ENCODE data around the gene DLGAP4. TPM values are rescaled to one million over a fixed set of nuclear protein-coding genes. Genes with fewer than 3 reads are reported as not detected.

Gene DLGAP4
- polyA plus RNA-seq, 4 donors: 24.3 to 37.9 (median 28.3) TPM

GRCh38 chr20:36439040-36439730 lies 133.0 kb downstream of the DLGAP4 start:
- no peaks in the 10 kb centered on the region for H3K4me1 ChIP-seq (ENCODE audit: control insufficient read depth in 3 of 3, insufficient read depth in 2 of 3, low read depth in 1 of 3, low read length in 2 of 3)
- H3K27me3 ChIP-seq (ENCODE audit: control insufficient read depth in 3 of 3, insufficient read depth in 3 of 3, low read length in 3 of 3): peaks cover 0 to 19% (median 0%) of the 10 kb centered on the region in 3 donors
- DNase-seq (peak; percentile 41 to 60), FAIRE-seq (no peak)
- 23 to 30% (median 24%) methylated on average over 9 of the region's 9 CpGs for WGBS, 3 donors
- no peaks in the 10 kb centered on the region for H3K9me3 ChIP-seq (ENCODE audit: control insufficient read depth in 2 of 2, insufficient read depth in 1 of 2, low read depth in 1 of 2, low read length in 1 of 2)
- no peaks in the 10 kb centered on the region for H3K36me3 ChIP-seq (ENCODE audit: control insufficient read depth in 3 of 3, insufficient read depth in 2 of 3, low read depth in 1 of 3, low read length in 3 of 3)
- no peak overlapping the region for H3K27ac ChIP-seq (ENCODE audit: low read depth in 1 of 3, low read length in 2 of 3)
- no peak overlapping the region for H3K4me3 ChIP-seq (ENCODE audit: low read depth in 1 of 3, low read length in 3 of 3)

GRCh38 chr20:36439731-36440072 lies 133.6 kb downstream of the DLGAP4 start:
- no peak for DNase-seq
- Histone ChIP-seq H3K27ac (ENCODE audit: low read depth in 1 of 3, low read length in 2 of 3) (no peak overlapping the region), H3K4me3 (ENCODE audit: low read depth in 1 of 3, low read length in 3 of 3) (no peak overlapping the region), H3K27me3 (ENCODE audit: control insufficient read depth in 3 of 3, insufficient read depth in 3 of 3, low read length in 3 of 3) (peaks cover 0 to 19% (median 0%) of the 10 kb centered on the region in 3 donors), H3K9me3 (ENCODE audit: control insufficient read depth in 2 of 2, insufficient read depth in 1 of 2, low read depth in 1 of 2, low read length in 1 of 2) (no peaks in the 10 kb centered on the region), H3K36me3 (ENCODE audit: control insufficient read depth in 3 of 3, insufficient read depth in 2 of 3, low read depth in 1 of 3, low read length in 3 of 3) (no peaks in the 10 kb centered on the region), H3K4me1 (ENCODE audit: control insufficient read depth in 3 of 3, insufficient read depth in 2 of 3, low read depth in 1 of 3, low read length in 2 of 3) (no peaks in the 10 kb centered on the region)
- 37 to 39% (median 38%) methylated on average over 7 of the region's 7 CpGs for WGBS, 3 donors
- FAIRE-seq: no peak

GRCh38 chr20:36440370-36441026 lies 134.4 kb downstream of the DLGAP4 start:
- H3K36me3 ChIP-seq (ENCODE audit: control insufficient read depth in 3 of 3, insufficient read depth in 2 of 3, low read depth in 1 of 3, low read length in 3 of 3): no peaks in the 10 kb centered on the region
- no peak for FAIRE-seq

GRCh38 chr20:36441027-36441414 lies 134.9 kb downstream of the DLGAP4 start:
- DNase-seq (no peak), FAIRE-seq (no peak)
- WGBS, 3 donors: 42 to 48% (median 43%) methylated on average over 5 of the region's 5 CpGs

More at GRCh38 chr20:36440370-36441026, 134.4 kb downstream of the DLGAP4 start:
- Histone ChIP-seq H3K4me1 (ENCODE audit: control insufficient read depth in 3 of 3, insufficient read depth in 2 of 3, low read depth in 1 of 3, low read length in 2 of 3) (no peaks in the 10 kb centered on the region), H3K27me3 (ENCODE audit: control insufficient read depth in 3 of 3, insufficient read depth in 3 of 3, low read length in 3 of 3) (peaks cover 0 to 19% (median 0%) of the 10 kb centered on the region in 3 donors), H3K9me3 (ENCODE audit: control insufficient read depth in 2 of 2, insufficient read depth in 1 of 2, low read depth in 1 of 2, low read length in 1 of 2) (no peaks in the 10 kb centered on the region), H3K27ac (ENCODE audit: low read depth in 1 of 3, low read length in 2 of 3) (no peak overlapping the region), H3K4me3 (ENCODE audit: low read depth in 1 of 3, low read length in 3 of 3) (no peak overlapping the region)
- DNase-seq: no peak
- 72 to 78% (median 77%) methylated on average over 10 to 11 of the region's 11 CpGs for WGBS, 3 donors

GRCh38 chr20:36441416-36441815 lies 135.3 kb downstream of the DLGAP4 start:
- H3K9me3 ChIP-seq (ENCODE audit: control insufficient read depth in 2 of 2, insufficient read depth in 1 of 2, low read depth in 1 of 2, low read length in 1 of 2): no peaks in the 10 kb centered on the region
- H3K27ac ChIP-seq (ENCODE audit: low read depth in 1 of 3, low read length in 2 of 3): no peak overlapping the region
- DNase-seq: no peak
- no peak overlapping the region for H3K4me3 ChIP-seq (ENCODE audit: low read depth in 1 of 3, low read length in 3 of 3)
- FAIRE-seq: no peak
- no peaks in the 10 kb centered on the region for H3K36me3 ChIP-seq (ENCODE audit: control insufficient read depth in 3 of 3, insufficient read depth in 2 of 3, low read depth in 1 of 3, low read length in 3 of 3)
- H3K4me1 ChIP-seq (ENCODE audit: control insufficient read depth in 3 of 3, insufficient read depth in 2 of 3, low read depth in 1 of 3, low read length in 2 of 3): no peaks in the 10 kb centered on the region
- H3K27me3 ChIP-seq (ENCODE audit: control insufficient read depth in 3 of 3, insufficient read depth in 3 of 3, low read length in 3 of 3): peaks cover 0 to 10% (median 0%) of the 10 kb centered on the region in 3 donors
- WGBS, 3 donors: 66 to 70% (median 69%) methylated on average over 7 of the region's 7 CpGs

More at GRCh38 chr20:36441027-36441414, 134.9 kb downstream of the DLGAP4 start:
- Histone ChIP-seq H3K4me3 (ENCODE audit: low read depth in 1 of 3, low read length in 3 of 3) (no peak overlapping the region), H3K4me1 (ENCODE audit: control insufficient read depth in 3 of 3, insufficient read depth in 2 of 3, low read depth in 1 of 3, low read length in 2 of 3) (no peaks in the 10 kb centered on the region), H3K27me3 (ENCODE audit: control insufficient read depth in 3 of 3, insufficient read depth in 3 of 3, low read length in 3 of 3) (peaks cover 0 to 14% (median 0%) of the 10 kb centered on the region in 3 donors), H3K9me3 (ENCODE audit: control insufficient read depth in 2 of 2, insufficient read depth in 1 of 2, low read depth in 1 of 2, low read length in 1 of 2) (no peaks in the 10 kb centered on the region), H3K36me3 (ENCODE audit: control insufficient read depth in 3 of 3, insufficient read depth in 2 of 3, low read depth in 1 of 3, low read length in 3 of 3) (no peaks in the 10 kb centered on the region), H3K27ac (ENCODE audit: low read depth in 1 of 3, low read length in 2 of 3) (no peak overlapping the region)

- 70 to 90% (median 84%) methylated on average over 1 of the region's 1 CpG for WGBS, 3 donors
- no peak overlapping the region for H3K27ac ChIP-seq (ENCODE audit: low read depth in 1 of 3, low read length in 2 of 3)
- no peak for DNase-seq
Measured at GRCh38 chr20:36445847-36446246, 139.7 kb downstream of the DLGAP4 start.

GRCh38 chr20:36446557-36446956 lies 140.4 kb downstream of the DLGAP4 start:
- no peaks in the 10 kb centered on the region for H3K36me3 ChIP-seq (ENCODE audit: control insufficient read depth in 3 of 3, insufficient read depth in 2 of 3, low read depth in 1 of 3, low read length in 3 of 3)
- no peak overlapping the region for H3K27ac ChIP-seq (ENCODE audit: low read depth in 1 of 3, low read length in 2 of 3)
- FAIRE-seq (no peak), DNase-seq (no peak)
- H3K9me3 ChIP-seq (ENCODE audit: control insufficient read depth in 2 of 2, insufficient read depth in 1 of 2, low read depth in 1 of 2, low read length in 1 of 2): no peaks in the 10 kb centered on the region
- no peaks in the 10 kb centered on the region for H3K4me1 ChIP-seq (ENCODE audit: control insufficient read depth in 3 of 3, insufficient read depth in 2 of 3, low read depth in 1 of 3, low read length in 2 of 3)
- 89 to 94% (median 90%) methylated on average over 17 of the region's 17 CpGs for WGBS, 3 donors
- H3K27me3 ChIP-seq (ENCODE audit: control insufficient read depth in 3 of 3, insufficient read depth in 3 of 3, low read length in 3 of 3): no peaks in the 10 kb centered on the region
- H3K4me3 ChIP-seq (ENCODE audit: low read depth in 1 of 3, low read length in 3 of 3): no peak overlapping the region

More at GRCh38 chr20:36445847-36446246, 139.7 kb downstream of the DLGAP4 start:
- Histone ChIP-seq H3K9me3 (ENCODE audit: control insufficient read depth in 2 of 2, insufficient read depth in 1 of 2, low read depth in 1 of 2, low read length in 1 of 2) (no peaks in the 10 kb centered on the region), H3K4me3 (ENCODE audit: low read depth in 1 of 3, low read length in 3 of 3) (no peak overlapping the region), H3K4me1 (ENCODE audit: control insufficient read depth in 3 of 3, insufficient read depth in 2 of 3, low read depth in 1 of 3, low read length in 2 of 3) (no peaks in the 10 kb centered on the region), H3K36me3 (ENCODE audit: control insufficient read depth in 3 of 3, insufficient read depth in 2 of 3, low read depth in 1 of 3, low read length in 3 of 3) (no peaks in the 10 kb centered on the region), H3K27me3 (ENCODE audit: control insufficient read depth in 3 of 3, insufficient read depth in 3 of 3, low read length in 3 of 3) (no peaks in the 10 kb centered on the region)
- no peak for FAIRE-seq

GRCh38 chr20:36447101-36447500 lies 141.0 kb downstream of the DLGAP4 start:
- Histone ChIP-seq H3K4me1 (ENCODE audit: control insufficient read depth in 3 of 3, insufficient read depth in 2 of 3, low read depth in 1 of 3, low read length in 2 of 3) (no peaks in the 10 kb centered on the region), H3K27me3 (ENCODE audit: control insufficient read depth in 3 of 3, insufficient read depth in 3 of 3, low read length in 3 of 3) (no peaks in the 10 kb centered on the region), H3K4me3 (ENCODE audit: low read depth in 1 of 3, low read length in 3 of 3) (no peak overlapping the region), H3K9me3 (ENCODE audit: control insufficient read depth in 2 of 2, insufficient read depth in 1 of 2, low read depth in 1 of 2, low read length in 1 of 2) (no peaks in the 10 kb centered on the region), H3K36me3 (ENCODE audit: control insufficient read depth in 3 of 3, insufficient read depth in 2 of 3, low read depth in 1 of 3, low read length in 3 of 3) (no peaks in the 10 kb centered on the region), H3K27ac (ENCODE audit: low read depth in 1 of 3, low read length in 2 of 3) (no peak overlapping the region)
- DNase-seq: no peak
- FAIRE-seq: no peak
